Sigmoid colon (tissue), 4 donors: Measurements from ENCODE around the gene ZNF710.

Experiments used
- POLR2A ChIP-seq, 2 donors: fragments of 450-650 bp; IDR thresholded peaks; one replicate each; pipeline ENCODE4 v1.6.1; 2016; ENCODE audit warnings: antibody characterized with exemption in 2 of 2, mild to moderate bottlenecking in 2 of 2, moderate library complexity in 2 of 2
- POLR2AphosphoS5 ChIP-seq, 4 donors: sonication (generic); formaldehyde crosslinking; IDR thresholded peaks; one replicate each; pipeline ENCODE4 v1.6.1; 2017; ENCODE audit warnings: antibody characterized with exemption in 4 of 4

- no peak for TF ChIP-seq POLR2A (IDR thresholded peaks at IDR 0.05)
- TF ChIP-seq POLR2AphosphoS5 (IDR thresholded peaks at IDR 0.05), result no peak
These were observed 36.7 kb upstream of the ZNF710 start for GRCh38 chr15:89964232-89964954.
